Measurements from ENCODE around the gene FFAR2. TPM values are rescaled to one million over a fixed set of nuclear protein-coding genes. Genes with fewer than 3 reads are reported as not detected.

FFAR2 gene
- total and polyA plus RNA-seq, 2 donors (not counting 3 experiments of a cell fraction or from before 2014, with no cell fraction given): not detected

DNA sequence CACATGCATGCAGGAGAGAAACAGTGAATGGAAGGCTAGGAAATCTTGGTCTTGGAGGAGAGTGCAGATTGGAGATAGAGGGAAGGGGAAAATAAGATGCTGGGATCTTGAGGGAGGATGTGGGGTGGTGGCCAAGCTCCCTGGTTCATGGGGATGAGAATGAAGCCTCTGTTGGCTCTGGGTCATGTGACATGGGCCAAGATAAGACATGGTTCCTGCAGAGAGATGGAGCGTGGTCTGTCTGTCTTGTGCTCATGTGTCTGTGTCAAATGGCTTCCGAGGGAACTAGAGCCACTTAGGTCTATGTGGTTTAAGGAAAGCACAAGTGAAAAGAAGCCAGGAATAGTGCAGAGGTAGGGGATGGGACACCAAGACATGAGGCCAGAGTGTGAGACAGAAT, 30.8 kb upstream of the FFAR2 start:
- intact Hi-C loops (cut with micrococcal nuclease) (no loop called here), dilution Hi-C loops (cut with MboI; ENCODE audit: extremely low pct_ligation_motif_present, low sequenced_read_pairs) (no loop called here)
- Histone ChIP-seq H2AFZ (ENCODE audit: low read depth, low read length) (no peak overlapping the region), H3K27ac (ENCODE audit: insufficient read depth, low read depth, low read length) (no peak overlapping the region), H3K4me1 (ENCODE audit: control insufficient read depth, extremely low read depth, insufficient read depth, low read length) (no peaks in the 10 kb centered on the region), H3K36me3 (ENCODE audit: control insufficient read depth in 2 of 2, extremely low read depth in 1 of 2, insufficient read depth in 2 of 2, low read length in 2 of 2) (no peaks in the 10 kb centered on the region), H3K9me1 (replicated peaks; ENCODE audit: control insufficient read depth, extremely low read depth, insufficient read depth, low read length) (no peaks in the 10 kb centered on the region), H3K9me3 (replicated peaks; ENCODE audit: control insufficient read depth, insufficient read depth, low read length) (no peaks in the 10 kb centered on the region), H3K79me2 (ENCODE audit: control insufficient read depth, insufficient read depth, low read length) (no peaks in the 10 kb centered on the region), H3K4me3 (replicated peaks in 1 of 3; ENCODE audit: insufficient read depth in 1 of 3, low read depth in 1 of 3, low read length in 3 of 3) (no peak overlapping the region), H4K20me1 (replicated peaks; ENCODE audit: control insufficient read depth, extremely low read depth, insufficient read depth, low read length) (no peaks in the 10 kb centered on the region), H3K4me2 (ENCODE audit: insufficient read depth, low read length) (no peak overlapping the region), H3K27me3 (ENCODE audit: control insufficient read depth in 2 of 2, insufficient read depth in 2 of 2, low read length in 2 of 2) (no peaks in the 10 kb centered on the region), H3K9ac (replicated peaks; ENCODE audit: extremely low read depth, insufficient read depth, low read length) (no peak overlapping the region)
- POLR2A ChIA-PET: no interaction called here
- no TSS peak for BruUV-seq (replicated peaks)
- no peak for DNase-seq (ENCODE audit: low read depth, low spot score)
- no peak for FAIRE-seq
- CTCF ChIA-PET: interaction anchor here (1.1 kb wide), 1 partner anchor 9 kb away, joined by 3 read pairs; no protein-coding TSS in a partner anchor
- TF ChIP-seq POLR2A (IDR thresholded peaks at IDR 0.05; ENCODE audit: low read depth, low read length) (no peak), GATA2 (IDR thresholded peaks at IDR 0.05; ENCODE audit: insufficient read depth, insufficient read length, low read depth, low read length) (no peak), JUN (IDR thresholded peaks at IDR 0.05; ENCODE audit: borderline replicate concordance, insufficient read depth, insufficient read length, low read depth) (no peak), POLR2AphosphoS5 (IDR thresholded peaks at IDR 0.05; ENCODE audit: insufficient read depth, low read depth, low read length) (no peak), MYC (IDR thresholded peaks at IDR 0.05; ENCODE audit: low read depth, low read length) (no peak)

DNA sequence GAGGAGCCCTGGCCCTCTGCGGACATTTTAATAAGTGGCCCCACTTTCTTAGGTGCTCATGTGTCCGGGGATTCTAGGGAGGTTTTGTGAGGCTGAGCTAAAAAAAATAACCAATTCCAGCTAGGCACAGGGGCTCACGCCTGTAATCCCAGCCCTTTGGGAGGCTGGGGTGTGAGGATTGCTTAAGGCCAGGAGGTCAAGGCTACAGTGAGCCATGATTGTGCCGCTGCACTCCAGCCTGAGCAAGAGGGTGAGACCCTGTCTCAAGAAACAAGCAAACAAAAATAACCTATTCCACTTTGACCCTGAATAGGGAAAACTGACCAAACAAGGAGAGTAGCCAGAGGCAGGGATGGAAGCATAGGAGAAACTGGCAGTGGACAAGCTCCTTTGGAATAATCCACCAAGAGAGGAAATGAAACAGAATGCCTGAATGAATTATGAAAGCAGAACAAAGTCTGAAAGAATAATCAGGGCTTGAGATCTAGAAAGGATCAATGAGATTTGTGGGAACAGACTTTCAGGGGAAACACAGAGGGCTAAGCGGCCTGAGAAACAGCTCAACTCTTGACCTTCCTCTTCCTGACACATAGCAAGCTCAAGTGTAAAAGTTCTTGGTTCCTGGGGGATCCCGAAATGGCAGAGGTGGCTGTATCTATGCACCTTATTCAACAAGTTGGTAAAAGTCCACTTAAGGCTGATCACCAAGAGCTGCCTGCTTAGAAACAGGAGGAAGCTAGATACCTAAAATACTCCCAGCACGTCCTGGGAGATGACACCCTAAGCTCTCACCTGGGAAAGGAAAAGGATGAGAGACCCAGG, 30.1 kb upstream of the FFAR2 start:
- Histone ChIP-seq H3K4me3 (replicated peaks in 1 of 3; ENCODE audit: insufficient read depth in 1 of 3, low read depth in 1 of 3, low read length in 3 of 3) (no peak overlapping the region), H3K9ac (replicated peaks; ENCODE audit: extremely low read depth, insufficient read depth, low read length) (no peak overlapping the region), H3K36me3 (ENCODE audit: control insufficient read depth in 2 of 2, extremely low read depth in 1 of 2, insufficient read depth in 2 of 2, low read length in 2 of 2) (no peaks in the 10 kb centered on the region), H4K20me1 (replicated peaks; ENCODE audit: control insufficient read depth, extremely low read depth, insufficient read depth, low read length) (no peaks in the 10 kb centered on the region), H3K9me1 (replicated peaks; ENCODE audit: control insufficient read depth, extremely low read depth, insufficient read depth, low read length) (no peaks in the 10 kb centered on the region), H3K4me1 (ENCODE audit: control insufficient read depth, extremely low read depth, insufficient read depth, low read length) (no peaks in the 10 kb centered on the region), H3K27ac (ENCODE audit: insufficient read depth, low read depth, low read length) (no peak overlapping the region), H2AFZ (ENCODE audit: low read depth, low read length) (no peak overlapping the region), H3K27me3 (ENCODE audit: control insufficient read depth in 2 of 2, insufficient read depth in 2 of 2, low read length in 2 of 2) (no peaks in the 10 kb centered on the region), H3K79me2 (ENCODE audit: control insufficient read depth, insufficient read depth, low read length) (no peaks in the 10 kb centered on the region), H3K9me3 (replicated peaks; ENCODE audit: control insufficient read depth, insufficient read depth, low read length) (no peaks in the 10 kb centered on the region), H3K4me2 (ENCODE audit: insufficient read depth, low read length) (no peak overlapping the region)
- TF ChIP-seq EZH2 (IDR thresholded peaks at IDR 0.05; ENCODE audit: borderline replicate concordance, low read depth, low read length, severe bottlenecking): no peak
- TF ChIP-seq MYC (IDR thresholded peaks at IDR 0.05; ENCODE audit: low read depth, low read length): no peak
- TF ChIP-seq GATA2 (IDR thresholded peaks at IDR 0.05; ENCODE audit: insufficient read depth, insufficient read length, low read depth, low read length): no peak
- no peak for TF ChIP-seq POLR2A (IDR thresholded peaks at IDR 0.05; ENCODE audit: low read depth, low read length)
- TF ChIP-seq, protein P1, sequence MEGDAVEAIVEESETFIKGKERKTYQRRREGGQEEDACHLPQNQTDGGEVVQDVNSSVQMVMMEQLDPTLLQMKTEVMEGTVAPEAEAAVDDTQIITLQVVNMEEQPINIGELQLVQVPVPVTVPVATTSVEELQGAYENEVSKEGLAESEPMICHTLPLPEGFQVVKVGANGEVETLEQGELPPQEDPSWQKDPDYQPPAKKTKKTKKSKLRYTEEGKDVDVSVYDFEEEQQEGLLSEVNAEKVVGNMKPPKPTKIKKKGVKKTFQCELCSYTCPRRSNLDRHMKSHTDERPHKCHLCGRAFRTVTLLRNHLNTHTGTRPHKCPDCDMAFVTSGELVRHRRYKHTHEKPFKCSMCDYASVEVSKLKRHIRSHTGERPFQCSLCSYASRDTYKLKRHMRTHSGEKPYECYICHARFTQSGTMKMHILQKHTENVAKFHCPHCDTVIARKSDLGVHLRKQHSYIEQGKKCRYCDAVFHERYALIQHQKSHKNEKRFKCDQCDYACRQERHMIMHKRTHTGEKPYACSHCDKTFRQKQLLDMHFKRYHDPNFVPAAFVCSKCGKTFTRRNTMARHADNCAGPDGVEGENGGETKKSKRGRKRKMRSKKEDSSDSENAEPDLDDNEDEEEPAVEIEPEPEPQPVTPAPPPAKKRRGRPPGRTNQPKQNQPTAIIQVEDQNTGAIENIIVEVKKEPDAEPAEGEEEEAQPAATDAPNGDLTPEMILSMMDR (IDR thresholded peaks at IDR 0.05; ENCODE audit: extremely low read depth in 1 of 2, insufficient read depth in 1 of 2, low read depth in 1 of 2, low read length in 2 of 2): no peak
- no peak for TF ChIP-seq FOS (IDR thresholded peaks at IDR 0.05; ENCODE audit: borderline replicate concordance, insufficient read depth, low read length)
- TF ChIP-seq JUN (IDR thresholded peaks at IDR 0.05; ENCODE audit: borderline replicate concordance, insufficient read depth, insufficient read length, low read depth): no peak
- TF ChIP-seq POLR2AphosphoS5 (IDR thresholded peaks at IDR 0.05; ENCODE audit: insufficient read depth, low read depth, low read length): no peak
- TF ChIP-seq, protein P2, sequence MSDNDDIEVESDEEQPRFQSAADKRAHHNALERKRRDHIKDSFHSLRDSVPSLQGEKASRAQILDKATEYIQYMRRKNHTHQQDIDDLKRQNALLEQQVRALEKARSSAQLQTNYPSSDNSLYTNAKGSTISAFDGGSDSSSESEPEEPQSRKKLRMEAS (IDR thresholded peaks at IDR 0.05; ENCODE audit: insufficient read depth, insufficient read length): no peak
- DNase-seq (ENCODE audit: low read depth, low spot score) (no peak), FAIRE-seq (no peak)
- dilution Hi-C loops (cut with MboI; ENCODE audit: extremely low pct_ligation_motif_present, low sequenced_read_pairs) (no loop called here), intact Hi-C loops (cut with micrococcal nuclease) (no loop called here)
- BruUV-seq (replicated peaks): no TSS peak
- POLR2A ChIA-PET: no interaction called here
- CTCF ChIA-PET: interaction anchor here (1.1 kb wide), 1 partner anchor 10 kb away, joined by 3 read pairs; no protein-coding TSS in a partner anchor
